WTC11 (cell line): ENCODE measurements around the gene ENG. TPM values are rescaled to one million over a fixed set of nuclear protein-coding genes. Genes with fewer than 3 reads are reported as not detected.
A peak's percentile ranks its signal among the peaks of the same experiment; 100 is the strongest.

Experiments
- ATAC-seq: fragments of 200-7000 bp; cut with Tn5 transposase; 2 replicates; pipeline ENCODE4 v1.10.0; 2021; ENCODE audit warnings: mild to moderate bottlenecking, moderate library complexity
- CTCF ChIA-PET: fragments of 300-600 bp; sonication (Branson Sonifier 250); formaldehyde crosslinking; loops from one replicate; lab custom pipeline; 2021; ENCODE audit warnings: antibody characterized with exemption; lab: Charles Lee
- POLR2A ChIA-PET: fragments of 350-600 bp; sonication (Branson Sonifier 250); formaldehyde crosslinking; loops from one replicate; lab custom pipeline; 2021; ENCODE audit warnings: antibody characterized with exemption; lab: Charles Lee
- DNase-seq: peaks from one replicate; pipeline ENCODE4 v3.0.0; 2021; ENCODE audit warnings: low spot score
- H3K27ac Mint-ChIP-seq: 2 replicates; pipeline ENCODE4 v1.8.0; 2021; ENCODE audit warnings: mixed read lengths
- H3K27me3 Mint-ChIP-seq: 2 replicates; pipeline ENCODE4 v1.8.0; 2021; ENCODE audit warnings: low read depth, mild to moderate bottlenecking, moderate library complexity, mixed read lengths
- H3K36me3 Mint-ChIP-seq: 2 replicates; pipeline ENCODE4 v1.8.0; 2021; ENCODE audit warnings: mixed read lengths
- H3K4me1 Mint-ChIP-seq: 2 replicates; pipeline ENCODE4 v1.8.0; 2022; ENCODE audit warnings: mixed read lengths
- H3K4me3 Mint-ChIP-seq: 2 replicates; pipeline ENCODE4 v1.8.0; 2021; ENCODE audit warnings: mild to moderate bottlenecking, moderate library complexity, mixed read lengths
- H3K9me3 Mint-ChIP-seq: 2 replicates; pipeline ENCODE4 v1.8.0; 2021; ENCODE audit warnings: mixed read lengths
- CTCF ChIP-seq: fragments of 200-600 bp; IDR thresholded peaks from 2 replicates; pipeline ENCODE4 v1.8.0; 2022; ENCODE audit warnings: antibody characterized with exemption
- GABPB1 ChIP-seq: sonication (generic); formaldehyde crosslinking; IDR thresholded peaks from 2 replicates; pipeline ENCODE4 v1.8.1; 2023; ENCODE audit warnings: mild to moderate bottlenecking, missing genetic modification reagents
- MXD4 ChIP-seq: fragments of 250-450 bp; sonication (Bioruptor Pico); IDR thresholded peaks from 2 replicates; pipeline ENCODE4 v1.8.0; 2021; ENCODE audit warnings: mild to moderate bottlenecking, moderate library complexity, borderline replicate concordance
- NR2C2 ChIP-seq: sonication (generic); formaldehyde crosslinking; IDR thresholded peaks from 2 replicates; pipeline ENCODE4 v1.8.0; 2022; ENCODE audit warnings: mild to moderate bottlenecking, missing genetic modification reagents
- PREB ChIP-seq: sonication (generic); formaldehyde crosslinking; IDR thresholded peaks from 2 replicates; pipeline ENCODE4 v1.8.1; 2022; ENCODE audit warnings: mild to moderate bottlenecking, missing genetic modification reagents, moderate library complexity, borderline replicate concordance
- PRRX2 ChIP-seq: fragments of 250-450 bp; sonication (Bioruptor Pico); IDR thresholded peaks from 2 replicates; pipeline ENCODE4 v1.8.0; 2021; ENCODE audit warnings: mild to moderate bottlenecking
- SMAD4 ChIP-seq: sonication (generic); formaldehyde crosslinking; IDR thresholded peaks from 2 replicates; pipeline ENCODE4 v1.8.0; 2022; ENCODE audit warnings: mild to moderate bottlenecking, missing genetic modification reagents
- SP1 ChIP-seq: sonication (generic); formaldehyde crosslinking; conservative IDR thresholded peaks from 2 replicates; pipeline ENCODE4 v1.8.1; 2022; ENCODE audit warnings: missing genetic modification reagents
- ZBTB21 ChIP-seq: sonication (generic); formaldehyde crosslinking; IDR thresholded peaks from 2 replicates; pipeline ENCODE4 v1.8.1; 2023; ENCODE audit warnings: mild to moderate bottlenecking, missing genetic modification reagents, borderline replicate concordance
- ZNF263 ChIP-seq: sonication (generic); formaldehyde crosslinking; IDR thresholded peaks from 2 replicates; pipeline ENCODE4 v1.8.1; 2022; ENCODE audit warnings: low read depth, mild to moderate bottlenecking, moderate library complexity, missing genetic modification reagents
- ZNF317 ChIP-seq: sonication (generic); formaldehyde crosslinking; IDR thresholded peaks from 2 replicates; pipeline ENCODE4 v1.8.1; 2023; ENCODE audit warnings: low read depth, mild to moderate bottlenecking, moderate library complexity, missing genetic modification reagents, borderline replicate concordance
- total RNA-seq: library from RNA; stranded (reverse); gene quantifications from 3 replicates; pipeline ENCODE4 v1.2.3, GENCODE V29; 2021
- TF ChIP-seq, protein P1 (sequence below): fragments of 250-450 bp; sonication (Bioruptor Pico); IDR thresholded peaks from 2 replicates; pipeline ENCODE4 v1.9.0; 2021; ENCODE audit warnings: mild to moderate bottlenecking
- TF ChIP-seq, protein P2 (sequence below): sonication (generic); formaldehyde crosslinking; IDR thresholded peaks from 2 replicates; pipeline ENCODE4 v1.8.0; 2023; ENCODE audit warnings: missing genetic modification reagents, mild to moderate bottlenecking, borderline replicate concordance
- TF ChIP-seq, protein P3 (sequence below): sonication (generic); formaldehyde crosslinking; IDR thresholded peaks from 2 replicates; pipeline ENCODE4 v1.8.0; 2022; ENCODE audit warnings: mild to moderate bottlenecking, missing genetic modification reagents
- TF ChIP-seq, protein P4 (sequence below): sonication (generic); formaldehyde crosslinking; IDR thresholded peaks from 2 replicates; pipeline ENCODE4 v1.8.0; 2022; ENCODE audit warnings: mild to moderate bottlenecking, missing genetic modification reagents
- TF ChIP-seq, protein P5 (sequence below): sonication (generic); formaldehyde crosslinking; IDR thresholded peaks from 2 replicates; pipeline ENCODE4 v1.8.1; 2023; ENCODE audit warnings: mild to moderate bottlenecking, missing genetic modification reagents
- TF ChIP-seq, protein P6 (sequence below): sonication (generic); formaldehyde crosslinking; IDR thresholded peaks from 2 replicates; pipeline ENCODE4 v1.8.1; 2023; ENCODE audit warnings: mild to moderate bottlenecking, missing genetic modification reagents

ENG gene
- total RNA-seq, 1 experiment from 2014 or later = 4.4 TPM

- TF ChIP-seq, protein P1, sequence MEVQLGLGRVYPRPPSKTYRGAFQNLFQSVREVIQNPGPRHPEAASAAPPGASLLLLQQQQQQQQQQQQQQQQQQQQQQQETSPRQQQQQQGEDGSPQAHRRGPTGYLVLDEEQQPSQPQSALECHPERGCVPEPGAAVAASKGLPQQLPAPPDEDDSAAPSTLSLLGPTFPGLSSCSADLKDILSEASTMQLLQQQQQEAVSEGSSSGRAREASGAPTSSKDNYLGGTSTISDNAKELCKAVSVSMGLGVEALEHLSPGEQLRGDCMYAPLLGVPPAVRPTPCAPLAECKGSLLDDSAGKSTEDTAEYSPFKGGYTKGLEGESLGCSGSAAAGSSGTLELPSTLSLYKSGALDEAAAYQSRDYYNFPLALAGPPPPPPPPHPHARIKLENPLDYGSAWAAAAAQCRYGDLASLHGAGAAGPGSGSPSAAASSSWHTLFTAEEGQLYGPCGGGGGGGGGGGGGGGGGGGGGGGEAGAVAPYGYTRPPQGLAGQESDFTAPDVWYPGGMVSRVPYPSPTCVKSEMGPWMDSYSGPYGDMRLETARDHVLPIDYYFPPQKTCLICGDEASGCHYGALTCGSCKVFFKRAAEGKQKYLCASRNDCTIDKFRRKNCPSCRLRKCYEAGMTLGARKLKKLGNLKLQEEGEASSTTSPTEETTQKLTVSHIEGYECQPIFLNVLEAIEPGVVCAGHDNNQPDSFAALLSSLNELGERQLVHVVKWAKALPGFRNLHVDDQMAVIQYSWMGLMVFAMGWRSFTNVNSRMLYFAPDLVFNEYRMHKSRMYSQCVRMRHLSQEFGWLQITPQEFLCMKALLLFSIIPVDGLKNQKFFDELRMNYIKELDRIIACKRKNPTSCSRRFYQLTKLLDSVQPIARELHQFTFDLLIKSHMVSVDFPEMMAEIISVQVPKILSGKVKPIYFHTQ (CRISPR knock-in tag) = no peak
- TF ChIP-seq MXD4 (CRISPR knock-in tag) = no peak
- TF ChIP-seq, protein P2, sequence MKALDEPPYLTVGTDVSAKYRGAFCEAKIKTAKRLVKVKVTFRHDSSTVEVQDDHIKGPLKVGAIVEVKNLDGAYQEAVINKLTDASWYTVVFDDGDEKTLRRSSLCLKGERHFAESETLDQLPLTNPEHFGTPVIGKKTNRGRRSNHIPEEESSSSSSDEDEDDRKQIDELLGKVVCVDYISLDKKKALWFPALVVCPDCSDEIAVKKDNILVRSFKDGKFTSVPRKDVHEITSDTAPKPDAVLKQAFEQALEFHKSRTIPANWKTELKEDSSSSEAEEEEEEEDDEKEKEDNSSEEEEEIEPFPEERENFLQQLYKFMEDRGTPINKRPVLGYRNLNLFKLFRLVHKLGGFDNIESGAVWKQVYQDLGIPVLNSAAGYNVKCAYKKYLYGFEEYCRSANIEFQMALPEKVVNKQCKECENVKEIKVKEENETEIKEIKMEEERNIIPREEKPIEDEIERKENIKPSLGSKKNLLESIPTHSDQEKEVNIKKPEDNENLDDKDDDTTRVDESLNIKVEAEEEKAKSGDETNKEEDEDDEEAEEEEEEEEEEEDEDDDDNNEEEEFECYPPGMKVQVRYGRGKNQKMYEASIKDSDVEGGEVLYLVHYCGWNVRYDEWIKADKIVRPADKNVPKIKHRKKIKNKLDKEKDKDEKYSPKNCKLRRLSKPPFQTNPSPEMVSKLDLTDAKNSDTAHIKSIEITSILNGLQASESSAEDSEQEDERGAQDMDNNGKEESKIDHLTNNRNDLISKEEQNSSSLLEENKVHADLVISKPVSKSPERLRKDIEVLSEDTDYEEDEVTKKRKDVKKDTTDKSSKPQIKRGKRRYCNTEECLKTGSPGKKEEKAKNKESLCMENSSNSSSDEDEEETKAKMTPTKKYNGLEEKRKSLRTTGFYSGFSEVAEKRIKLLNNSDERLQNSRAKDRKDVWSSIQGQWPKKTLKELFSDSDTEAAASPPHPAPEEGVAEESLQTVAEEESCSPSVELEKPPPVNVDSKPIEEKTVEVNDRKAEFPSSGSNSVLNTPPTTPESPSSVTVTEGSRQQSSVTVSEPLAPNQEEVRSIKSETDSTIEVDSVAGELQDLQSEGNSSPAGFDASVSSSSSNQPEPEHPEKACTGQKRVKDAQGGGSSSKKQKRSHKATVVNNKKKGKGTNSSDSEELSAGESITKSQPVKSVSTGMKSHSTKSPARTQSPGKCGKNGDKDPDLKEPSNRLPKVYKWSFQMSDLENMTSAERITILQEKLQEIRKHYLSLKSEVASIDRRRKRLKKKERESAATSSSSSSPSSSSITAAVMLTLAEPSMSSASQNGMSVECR (CRISPR knock-in tag) = no peak
- TF ChIP-seq, protein P3, sequence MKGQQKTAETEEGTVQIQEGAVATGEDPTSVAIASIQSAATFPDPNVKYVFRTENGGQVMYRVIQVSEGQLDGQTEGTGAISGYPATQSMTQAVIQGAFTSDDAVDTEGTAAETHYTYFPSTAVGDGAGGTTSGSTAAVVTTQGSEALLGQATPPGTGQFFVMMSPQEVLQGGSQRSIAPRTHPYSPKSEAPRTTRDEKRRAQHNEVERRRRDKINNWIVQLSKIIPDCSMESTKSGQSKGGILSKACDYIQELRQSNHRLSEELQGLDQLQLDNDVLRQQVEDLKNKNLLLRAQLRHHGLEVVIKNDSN (CRISPR knock-in tag) = no peak
- TF ChIP-seq ZBTB21 (CRISPR knock-in tag) = no peak
- TF ChIP-seq SMAD4 = no peak
Observed at GRCh38 chr9:127876764-127877562, 22.5 kb upstream of the ENG start (continued).

DNA sequence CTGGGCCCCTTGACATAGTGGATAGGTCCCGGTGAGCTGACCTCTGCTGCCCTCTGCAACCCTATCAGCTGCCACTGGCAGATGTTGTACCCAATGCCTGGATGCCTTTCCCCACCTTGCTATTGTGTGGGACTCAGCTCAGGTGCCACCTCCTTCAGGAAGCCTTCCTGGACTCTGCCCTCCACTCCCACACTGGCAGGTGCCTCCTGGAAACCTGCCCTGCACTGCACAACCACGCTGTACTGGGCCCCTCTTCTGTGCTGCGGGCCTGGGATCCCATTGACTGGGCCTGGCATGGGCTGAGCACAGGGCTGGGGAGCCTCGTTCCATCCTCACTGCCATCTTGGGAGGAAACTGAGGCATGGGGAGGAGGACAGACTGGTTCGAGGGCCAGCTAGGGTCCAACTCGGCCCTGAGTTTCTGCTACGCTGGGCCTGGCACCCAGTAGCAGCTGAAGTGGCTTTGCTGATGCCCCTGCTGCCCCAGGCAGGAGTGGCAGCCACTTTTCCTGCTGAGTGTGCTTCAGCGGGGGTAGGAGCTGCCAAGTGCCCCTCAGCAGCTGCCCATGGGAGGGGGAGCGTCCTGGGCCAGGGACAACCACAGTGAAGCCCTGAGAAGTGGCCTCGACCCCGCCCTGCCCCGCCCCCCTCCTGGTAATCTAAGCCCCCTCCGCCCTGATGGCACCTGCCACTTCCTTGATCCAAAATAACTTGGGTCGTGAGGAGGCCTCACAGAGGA is 21.7 kb upstream of the ENG start:
- H3K4me1 Mint-ChIP-seq = peaks cover 8% of the 10 kb centered on the region
- ChIA-PET CTCF (interaction anchor here (0.5 to 3.0 kb wide), 6 partner anchors 7 to 141 kb away, joined by 3 to 17 read pairs (median 4); partner anchors contain the start of gene TOR2A), POLR2A (no interaction called here)
- H3K9me3 Mint-ChIP-seq = no peaks in the 10 kb centered on the region
- H3K36me3 Mint-ChIP-seq = no peaks in the 10 kb centered on the region
- no peak for DNase-seq
- H3K4me3 Mint-ChIP-seq = peak overlapping the region; percentile 74; the same call in 1 of the 2 replicates
- H3K27me3 Mint-ChIP-seq = no peaks in the 10 kb centered on the region
- H3K27ac Mint-ChIP-seq = no peak overlapping the region
- ATAC-seq = no peak
- TF ChIP-seq ZNF317 (no peak), NR2C2 (CRISPR knock-in tag) (no peak), SP1 (CRISPR knock-in tag) (no peak), PRRX2 (CRISPR knock-in tag) (no peak), CTCF (no peak), PREB (CRISPR knock-in tag) (no peak), ZNF263 (CRISPR knock-in tag) (no peak), GABPB1 (no peak)
- TF ChIP-seq, protein P4, sequence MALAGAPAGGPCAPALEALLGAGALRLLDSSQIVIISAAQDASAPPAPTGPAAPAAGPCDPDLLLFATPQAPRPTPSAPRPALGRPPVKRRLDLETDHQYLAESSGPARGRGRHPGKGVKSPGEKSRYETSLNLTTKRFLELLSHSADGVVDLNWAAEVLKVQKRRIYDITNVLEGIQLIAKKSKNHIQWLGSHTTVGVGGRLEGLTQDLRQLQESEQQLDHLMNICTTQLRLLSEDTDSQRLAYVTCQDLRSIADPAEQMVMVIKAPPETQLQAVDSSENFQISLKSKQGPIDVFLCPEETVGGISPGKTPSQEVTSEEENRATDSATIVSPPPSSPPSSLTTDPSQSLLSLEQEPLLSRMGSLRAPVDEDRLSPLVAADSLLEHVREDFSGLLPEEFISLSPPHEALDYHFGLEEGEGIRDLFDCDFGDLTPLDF (CRISPR knock-in tag) = no peak
- TF ChIP-seq, protein P5, sequence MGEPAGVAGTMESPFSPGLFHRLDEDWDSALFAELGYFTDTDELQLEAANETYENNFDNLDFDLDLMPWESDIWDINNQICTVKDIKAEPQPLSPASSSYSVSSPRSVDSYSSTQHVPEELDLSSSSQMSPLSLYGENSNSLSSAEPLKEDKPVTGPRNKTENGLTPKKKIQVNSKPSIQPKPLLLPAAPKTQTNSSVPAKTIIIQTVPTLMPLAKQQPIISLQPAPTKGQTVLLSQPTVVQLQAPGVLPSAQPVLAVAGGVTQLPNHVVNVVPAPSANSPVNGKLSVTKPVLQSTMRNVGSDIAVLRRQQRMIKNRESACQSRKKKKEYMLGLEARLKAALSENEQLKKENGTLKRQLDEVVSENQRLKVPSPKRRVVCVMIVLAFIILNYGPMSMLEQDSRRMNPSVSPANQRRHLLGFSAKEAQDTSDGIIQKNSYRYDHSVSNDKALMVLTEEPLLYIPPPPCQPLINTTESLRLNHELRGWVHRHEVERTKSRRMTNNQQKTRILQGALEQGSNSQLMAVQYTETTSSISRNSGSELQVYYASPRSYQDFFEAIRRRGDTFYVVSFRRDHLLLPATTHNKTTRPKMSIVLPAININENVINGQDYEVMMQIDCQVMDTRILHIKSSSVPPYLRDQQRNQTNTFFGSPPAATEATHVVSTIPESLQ = no peak
- TF ChIP-seq, protein P6, sequence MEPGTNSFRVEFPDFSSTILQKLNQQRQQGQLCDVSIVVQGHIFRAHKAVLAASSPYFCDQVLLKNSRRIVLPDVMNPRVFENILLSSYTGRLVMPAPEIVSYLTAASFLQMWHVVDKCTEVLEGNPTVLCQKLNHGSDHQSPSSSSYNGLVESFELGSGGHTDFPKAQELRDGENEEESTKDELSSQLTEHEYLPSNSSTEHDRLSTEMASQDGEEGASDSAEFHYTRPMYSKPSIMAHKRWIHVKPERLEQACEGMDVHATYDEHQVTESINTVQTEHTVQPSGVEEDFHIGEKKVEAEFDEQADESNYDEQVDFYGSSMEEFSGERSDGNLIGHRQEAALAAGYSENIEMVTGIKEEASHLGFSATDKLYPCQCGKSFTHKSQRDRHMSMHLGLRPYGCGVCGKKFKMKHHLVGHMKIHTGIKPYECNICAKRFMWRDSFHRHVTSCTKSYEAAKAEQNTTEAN (CRISPR knock-in tag) = no peak
